ENCODE data around the gene PTGR3.

The PTGR3 gene

DNA sequence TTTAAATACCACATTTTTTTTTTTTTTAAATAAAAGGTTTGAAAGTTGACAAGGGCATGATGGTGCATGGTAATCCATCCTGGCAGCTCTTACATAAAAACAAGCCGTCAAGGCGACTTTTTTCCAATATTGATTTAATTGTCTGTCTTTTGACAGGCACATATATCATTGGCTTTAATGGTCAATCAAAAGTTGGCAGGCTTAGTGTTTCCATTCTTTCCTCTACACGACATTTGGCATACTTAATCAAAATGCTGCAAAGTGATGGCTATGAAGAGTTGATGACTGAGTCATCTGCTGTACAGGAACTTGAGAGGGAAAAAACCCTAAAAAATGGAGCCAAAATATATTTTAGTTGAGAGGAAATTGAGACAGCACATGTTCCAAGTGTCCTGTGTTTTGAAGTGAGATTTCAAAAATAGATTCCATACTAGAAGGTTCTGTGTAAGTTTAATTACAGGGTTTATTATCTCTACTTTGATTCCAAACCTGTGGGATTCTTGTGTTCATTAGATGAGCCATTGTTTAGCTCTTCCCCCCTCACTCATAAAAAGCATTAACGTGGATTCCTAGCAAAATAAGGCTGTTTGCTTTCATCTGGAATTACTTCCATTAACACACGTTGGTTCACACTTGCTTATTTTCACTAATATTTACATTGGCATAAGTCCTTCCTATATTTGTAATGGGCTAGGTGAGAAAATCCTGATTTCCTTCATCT lies 4.8 kb upstream of the PTGR3 start:
- peak; percentile 72 for DNase-seq

DNA sequence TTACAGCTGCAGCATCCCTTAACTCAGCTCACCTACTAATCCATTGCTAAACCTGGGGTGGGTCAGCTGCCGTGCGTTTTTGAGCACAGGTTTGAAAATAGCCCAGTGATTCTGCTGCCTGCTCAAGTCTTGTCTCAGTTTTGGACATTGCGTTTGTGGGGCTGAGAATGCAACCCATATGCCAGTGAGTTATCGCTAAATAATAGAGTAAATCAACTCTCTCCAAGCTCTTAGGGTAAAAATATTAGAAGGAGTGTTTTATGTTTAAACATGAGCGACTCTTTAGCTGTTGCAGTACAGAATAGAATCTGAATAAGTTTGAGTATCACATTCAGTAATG lies 3.8 kb upstream of the PTGR3 start:
- no peak for DNase-seq

DNA sequence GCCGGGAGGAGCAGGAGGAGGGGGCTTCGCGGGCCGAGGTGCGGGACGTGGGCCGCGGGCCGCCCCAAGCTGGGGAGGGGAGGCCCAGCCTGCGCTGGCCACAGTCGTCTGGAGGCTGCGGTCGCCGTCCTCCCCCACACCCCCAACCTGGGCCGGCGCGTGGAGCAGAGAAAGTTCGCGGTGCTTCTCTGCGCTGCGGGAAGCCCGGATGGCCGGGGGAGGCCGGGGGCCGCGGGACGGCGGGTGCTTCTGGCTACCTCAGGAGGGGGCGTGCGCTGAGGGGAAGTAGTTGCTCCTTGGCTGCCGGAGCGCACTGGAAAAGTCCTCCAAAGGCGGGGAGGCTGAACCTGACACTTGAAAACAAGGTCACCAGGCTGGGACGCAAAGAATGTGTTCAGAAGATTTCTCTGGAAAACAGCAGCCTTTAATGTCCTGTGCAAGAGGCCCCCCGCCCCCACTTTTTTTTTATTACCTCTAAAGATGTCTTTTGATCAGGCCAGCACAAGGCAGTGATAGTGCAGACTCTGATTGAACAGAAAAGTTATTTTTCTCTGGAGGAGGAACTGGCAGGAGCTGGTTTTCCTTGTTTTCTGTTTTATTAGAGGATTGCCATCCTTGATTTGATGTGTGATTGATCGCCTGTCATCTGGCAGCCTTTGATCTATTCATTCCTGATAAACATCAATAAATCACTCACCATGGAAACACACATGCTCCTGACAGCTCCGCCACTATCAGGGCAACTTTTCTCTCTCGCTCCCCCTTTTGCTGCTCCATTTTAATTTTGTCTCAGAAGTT lies 3.2 kb upstream of the PTGR3 start:
- no peak for DNase-seq

DNA sequence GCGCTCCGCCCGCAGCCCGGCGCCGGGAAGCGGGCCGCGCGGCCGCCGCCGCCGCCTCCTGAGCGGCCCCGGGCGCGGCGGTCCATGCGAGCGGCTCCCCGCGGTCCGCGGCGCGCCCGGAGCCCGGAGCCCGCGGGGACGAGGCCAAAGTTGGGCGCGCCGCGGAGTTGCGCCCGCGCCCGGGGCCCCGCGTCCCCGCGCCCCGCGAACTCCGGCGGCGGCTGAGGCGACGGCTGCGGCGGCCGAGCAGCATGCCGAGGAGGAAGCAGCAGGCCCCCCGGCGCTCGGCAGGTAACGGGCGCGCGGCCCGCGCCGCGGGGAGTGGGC lies 2.6 kb upstream of the PTGR3 start:
- no peak for DNase-seq

DNA sequence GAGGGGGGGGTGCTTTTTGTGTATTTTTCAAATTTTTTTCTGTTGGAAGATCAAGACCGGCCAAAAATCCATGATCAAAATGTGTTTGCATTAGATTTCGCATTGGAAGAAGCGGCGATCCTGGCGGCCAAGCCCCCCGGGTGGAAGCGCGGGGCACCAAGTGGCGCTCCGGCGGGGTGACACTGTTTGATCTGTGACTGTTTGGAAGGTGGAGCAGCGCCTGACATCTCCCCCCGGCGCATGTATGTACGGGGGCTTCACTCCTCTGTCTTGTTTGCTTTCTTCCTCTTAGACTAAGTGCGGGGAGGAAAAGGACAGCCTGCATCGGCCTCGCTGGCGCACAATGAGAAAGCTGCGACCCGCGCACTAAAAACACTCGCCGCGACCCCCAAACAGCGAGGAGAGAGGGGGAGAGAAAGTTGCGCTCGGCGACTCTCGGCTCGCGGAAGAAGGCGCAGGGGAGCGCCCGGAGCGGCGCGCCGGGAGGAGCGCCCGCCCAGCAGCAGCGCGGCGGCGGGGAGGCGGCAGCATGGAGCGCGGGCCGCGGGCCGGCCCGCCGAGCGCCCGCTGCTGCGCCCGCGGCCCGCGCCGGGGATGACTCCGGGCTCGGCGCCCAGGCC lies 2.2 kb upstream of the PTGR3 start:
- no peak for DNase-seq

DNA sequence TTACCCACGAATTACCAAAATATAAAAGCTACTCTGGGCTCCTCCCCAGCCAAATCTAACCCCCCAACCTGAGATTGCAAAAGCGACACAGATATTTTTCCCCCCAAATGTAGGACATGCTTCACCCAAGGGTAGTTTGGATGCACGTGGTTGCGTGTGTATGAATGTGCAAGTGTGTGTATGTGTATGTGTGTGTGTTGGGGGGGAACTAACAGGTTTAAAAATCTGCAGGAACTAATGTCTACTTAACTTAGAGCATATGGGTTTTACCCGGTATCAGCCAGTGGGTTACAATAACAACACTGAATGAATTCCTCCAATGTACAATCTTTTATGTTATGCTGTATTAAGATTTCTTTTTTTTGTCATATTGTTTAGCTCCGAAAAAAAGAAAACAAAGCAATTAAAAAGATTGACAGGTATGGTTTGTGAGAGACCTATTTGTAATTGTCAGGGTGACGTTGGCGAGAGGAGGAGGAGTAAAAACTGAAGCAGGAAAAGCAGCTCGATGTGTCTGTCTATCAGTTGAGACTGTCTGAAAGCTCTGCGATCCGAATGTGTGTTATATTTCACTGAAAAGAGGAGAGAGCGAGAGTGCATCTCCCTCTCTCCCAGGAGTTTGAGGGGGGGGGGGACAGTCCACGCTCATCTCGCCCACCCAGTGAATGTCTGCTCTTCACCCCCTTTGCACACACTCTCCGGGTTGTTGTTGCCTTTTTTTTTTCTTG lies 1.5 kb upstream of the PTGR3 start, which contains the start of gene TSHZ1:
Gene TSHZ1 (plus strand): TSS at position 524 of the 728 bp plus-strand sequence. CDS start 1,080 bp downstream, outside the sequence.
- DNase-seq: peak; percentile 81

DNA sequence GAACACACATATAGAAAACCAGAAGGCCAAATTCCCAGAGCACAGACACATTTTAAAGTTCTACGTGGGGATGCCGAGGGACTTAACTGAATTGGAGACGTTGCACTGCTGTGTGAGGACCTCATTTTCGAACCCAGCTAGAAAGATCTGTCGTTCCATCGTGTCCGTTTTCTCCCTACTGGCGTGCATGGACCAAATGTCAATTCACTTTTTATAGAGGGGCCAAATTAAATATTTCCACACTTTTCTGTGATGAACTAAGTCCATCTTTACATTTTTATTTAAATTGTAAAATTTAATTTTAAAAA lies 966 bp upstream of the PTGR3 start:
- no peak for DNase-seq

DNA sequence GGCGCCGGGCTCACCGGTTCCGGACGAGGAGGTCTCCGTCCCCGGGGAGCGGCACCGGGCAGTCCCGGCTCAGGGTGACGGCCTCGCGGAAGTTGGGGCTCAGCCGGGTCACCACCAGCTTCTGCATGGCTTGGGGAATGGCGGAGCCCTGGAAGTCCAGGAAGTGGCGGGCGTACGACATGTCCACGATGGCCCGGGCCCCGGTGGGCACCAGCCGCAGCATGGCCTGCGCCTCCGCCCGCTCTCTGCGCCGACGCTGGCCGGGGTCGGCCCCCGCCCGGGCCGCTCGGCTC lies 157 bp downstream of the PTGR3 start:
- no peak for DNase-seq

DNA sequence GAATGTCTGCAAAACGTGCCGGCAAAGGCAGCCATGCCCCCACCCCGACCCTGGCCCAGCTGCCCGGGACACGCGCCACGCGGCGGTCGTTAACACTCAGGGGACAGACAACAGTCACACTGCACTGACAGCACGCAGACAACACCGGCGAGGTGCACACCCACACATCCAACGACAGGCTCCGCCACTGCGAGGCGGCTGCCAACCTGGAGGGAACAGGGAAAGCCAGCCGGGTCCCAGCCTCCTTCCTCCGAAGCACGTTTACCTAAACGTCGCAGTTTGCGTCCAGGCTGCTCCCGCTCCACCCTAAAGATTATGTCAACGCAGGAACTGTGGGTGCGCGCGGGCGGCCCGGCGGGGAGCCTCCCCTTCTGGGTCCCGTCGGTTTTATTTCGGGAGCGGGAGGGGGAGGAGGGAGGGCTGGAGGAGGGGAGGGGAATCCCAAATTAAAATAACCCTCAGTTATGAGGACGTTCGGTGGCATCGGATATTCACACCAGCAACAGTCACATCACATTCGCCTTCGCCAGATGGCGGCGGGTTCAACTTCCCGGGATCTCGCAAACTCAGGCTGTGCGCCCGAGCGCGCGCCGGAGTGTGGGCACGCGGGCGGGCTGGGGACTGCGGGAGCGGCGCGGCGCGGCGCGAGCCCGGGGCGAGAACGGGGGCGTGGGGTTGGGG lies 644 bp downstream of the PTGR3 start:
- no peak for DNase-seq

DNA sequence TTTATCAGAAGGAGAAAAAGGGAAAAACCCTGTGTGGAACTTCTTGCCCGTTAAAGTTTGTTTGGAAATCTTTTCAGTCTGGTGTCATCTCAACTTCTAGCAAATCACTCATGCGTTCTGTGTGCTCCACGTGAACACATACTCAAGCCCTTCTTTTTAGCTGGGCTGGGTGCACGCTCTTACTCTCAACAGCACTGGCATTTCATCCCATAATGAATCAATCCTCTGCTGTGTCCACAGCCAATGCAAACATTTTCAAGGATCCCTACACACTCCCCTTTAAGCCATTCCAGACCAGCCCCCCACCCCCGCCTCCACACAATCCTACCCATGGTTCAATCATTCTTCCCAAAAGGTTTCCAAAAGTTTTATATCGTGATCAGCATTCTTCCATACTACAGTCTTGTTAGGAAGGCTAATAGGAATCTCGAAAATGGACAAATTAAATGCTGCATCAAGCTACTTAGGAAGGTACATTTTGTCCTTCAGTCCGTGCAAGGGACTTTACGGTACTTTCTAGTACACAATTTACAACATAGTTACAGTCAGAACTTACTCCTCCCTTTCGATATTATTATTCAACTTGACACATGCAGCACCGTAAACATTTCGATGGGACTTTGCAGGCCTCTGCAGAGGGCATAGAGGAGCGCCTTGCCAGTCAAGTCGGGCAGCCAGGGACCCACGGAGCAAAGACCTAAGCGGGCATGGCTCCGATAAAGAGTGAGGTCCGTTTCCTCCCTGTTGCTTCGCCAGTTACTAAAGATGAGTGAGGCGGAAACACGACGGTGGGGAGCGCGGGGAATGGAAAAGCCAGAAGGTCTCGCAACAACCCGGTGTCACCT lies 1.4 kb downstream of the PTGR3 start:
- DNase-seq: no peak

DNA sequence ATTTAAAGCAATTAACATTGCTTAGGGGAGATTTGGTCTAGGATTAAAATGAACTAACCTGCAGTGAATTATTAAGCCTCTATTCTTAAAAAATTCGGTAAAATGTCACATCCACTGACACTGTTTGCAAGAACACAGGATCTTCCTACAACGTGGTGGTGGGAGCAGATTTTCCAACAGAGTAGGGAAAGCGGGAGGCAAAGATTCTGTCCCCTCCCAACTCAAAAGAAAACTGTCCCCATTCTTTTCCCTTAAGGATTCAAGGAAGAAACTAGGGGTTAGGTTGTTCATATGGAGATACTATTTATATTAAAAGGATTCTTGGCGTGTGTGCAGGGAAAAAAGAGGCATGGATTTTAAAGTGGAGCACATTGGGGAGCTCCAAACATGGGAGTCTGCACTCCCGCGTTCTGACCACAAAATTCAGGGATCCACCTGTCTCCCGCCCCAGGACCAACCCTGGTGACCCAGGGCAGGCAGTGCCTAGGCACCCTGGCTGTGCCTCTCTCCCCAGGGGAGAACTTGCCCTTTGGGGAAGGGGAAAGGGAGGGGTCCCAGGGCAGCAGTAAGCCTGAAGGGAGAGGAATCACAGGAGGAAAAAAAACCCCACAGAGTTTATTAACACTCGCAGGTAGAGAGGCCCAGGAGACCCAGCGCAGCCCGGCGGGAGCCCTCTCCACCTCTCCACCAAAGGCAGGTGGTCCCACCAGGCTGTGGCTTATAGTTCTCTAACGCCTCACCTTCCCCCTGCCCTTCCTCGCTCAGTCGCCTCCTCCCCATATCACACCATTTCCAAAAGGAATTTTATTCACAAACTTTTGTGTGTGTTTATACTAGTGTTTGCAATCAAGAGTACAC lies 2.3 kb downstream of the PTGR3 start:
- no peak for DNase-seq

DNA sequence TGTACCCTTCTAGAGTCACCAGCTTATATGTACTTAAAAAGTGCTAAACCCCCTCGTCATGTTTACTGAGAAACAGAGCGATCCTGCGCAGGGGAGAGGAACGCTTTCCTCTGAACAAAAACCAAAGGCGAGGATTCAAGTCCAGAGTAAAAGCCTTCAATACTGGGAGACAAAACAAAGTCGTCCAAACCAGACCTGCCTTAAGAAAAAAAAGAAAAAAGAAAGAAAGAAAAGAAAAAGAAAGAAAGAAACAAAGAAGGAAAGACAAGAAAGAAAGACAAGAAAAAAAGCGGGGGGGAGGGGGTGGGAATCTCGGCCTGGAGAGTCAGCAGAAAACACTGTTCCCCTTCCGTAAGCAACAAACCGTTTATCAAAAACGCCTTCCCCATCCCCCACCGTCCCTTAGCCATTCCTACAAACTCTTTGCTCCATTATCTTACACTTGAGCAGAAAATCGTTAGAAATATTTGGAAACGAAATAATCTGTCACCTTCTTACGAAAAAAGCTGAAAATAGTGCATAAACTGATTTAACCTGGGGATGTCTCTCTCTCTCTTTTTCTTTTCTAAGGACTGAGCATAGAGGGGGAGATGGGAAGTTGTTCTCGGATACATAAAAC lies 3.3 kb downstream of the PTGR3 start:
- no peak for DNase-seq

DNA sequence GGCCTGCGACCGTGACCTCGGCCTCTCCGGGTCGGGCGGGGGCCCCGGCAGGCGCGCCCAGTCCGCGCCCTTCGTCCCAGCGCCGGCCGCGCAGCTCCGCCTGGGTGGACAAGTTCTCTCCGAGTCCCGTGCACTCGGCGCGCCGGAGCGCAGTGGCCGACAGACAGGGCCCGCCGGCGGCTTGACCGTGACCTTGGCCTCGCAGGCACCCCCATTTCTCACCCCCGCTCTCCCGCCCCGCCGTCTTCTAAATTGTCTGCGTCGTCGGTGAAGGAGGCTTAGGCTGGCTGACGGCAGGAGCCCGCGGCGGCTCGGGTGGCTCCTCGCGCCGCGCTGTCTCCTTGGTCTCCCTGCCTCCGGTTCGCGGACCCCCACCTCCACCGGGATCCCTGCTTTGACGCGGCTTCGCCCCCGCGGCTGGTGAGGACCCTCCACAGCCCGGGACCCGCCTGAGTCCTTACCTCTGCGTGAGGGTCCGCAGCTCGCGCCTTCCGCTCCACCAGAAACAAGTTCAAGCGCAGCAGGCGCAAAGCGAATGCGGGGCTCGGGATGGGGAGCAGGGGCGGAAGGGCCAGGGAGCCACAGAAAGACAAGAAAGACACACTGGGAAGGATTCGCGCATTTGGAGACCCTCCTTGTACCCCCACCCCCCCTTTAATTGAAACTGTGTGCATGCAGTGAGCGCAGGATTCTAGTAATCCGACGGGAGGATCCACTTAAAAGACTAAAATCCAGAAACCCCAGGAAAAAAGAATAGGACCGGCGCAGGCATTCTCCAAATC lies 4.0 kb downstream of the PTGR3 start:
- no peak for DNase-seq

DNA sequence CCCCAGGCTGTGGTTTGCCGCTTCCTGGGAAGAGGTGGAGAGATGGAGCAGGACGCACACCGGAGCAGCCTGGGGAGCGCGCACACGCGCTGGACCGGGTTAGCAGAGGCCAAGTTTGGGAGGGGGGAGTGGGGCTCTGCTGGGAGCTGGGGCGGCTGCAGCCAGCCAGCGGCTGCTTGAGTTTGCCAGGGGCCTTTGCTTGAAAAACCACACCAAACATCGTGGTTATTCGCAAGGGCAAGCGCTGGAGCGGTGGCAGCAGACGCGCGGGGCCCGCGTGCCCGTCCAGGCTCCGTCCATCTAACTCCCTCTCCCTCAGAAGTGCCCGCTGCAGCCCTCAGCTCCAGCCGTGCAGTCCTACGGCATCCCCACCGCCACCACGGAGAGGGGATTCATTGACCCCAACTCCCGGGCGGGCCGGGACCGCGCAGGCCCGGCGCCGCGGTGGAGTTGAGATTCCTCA lies 4.6 kb downstream of the PTGR3 start:
- DNase-seq: no peak

DNA sequence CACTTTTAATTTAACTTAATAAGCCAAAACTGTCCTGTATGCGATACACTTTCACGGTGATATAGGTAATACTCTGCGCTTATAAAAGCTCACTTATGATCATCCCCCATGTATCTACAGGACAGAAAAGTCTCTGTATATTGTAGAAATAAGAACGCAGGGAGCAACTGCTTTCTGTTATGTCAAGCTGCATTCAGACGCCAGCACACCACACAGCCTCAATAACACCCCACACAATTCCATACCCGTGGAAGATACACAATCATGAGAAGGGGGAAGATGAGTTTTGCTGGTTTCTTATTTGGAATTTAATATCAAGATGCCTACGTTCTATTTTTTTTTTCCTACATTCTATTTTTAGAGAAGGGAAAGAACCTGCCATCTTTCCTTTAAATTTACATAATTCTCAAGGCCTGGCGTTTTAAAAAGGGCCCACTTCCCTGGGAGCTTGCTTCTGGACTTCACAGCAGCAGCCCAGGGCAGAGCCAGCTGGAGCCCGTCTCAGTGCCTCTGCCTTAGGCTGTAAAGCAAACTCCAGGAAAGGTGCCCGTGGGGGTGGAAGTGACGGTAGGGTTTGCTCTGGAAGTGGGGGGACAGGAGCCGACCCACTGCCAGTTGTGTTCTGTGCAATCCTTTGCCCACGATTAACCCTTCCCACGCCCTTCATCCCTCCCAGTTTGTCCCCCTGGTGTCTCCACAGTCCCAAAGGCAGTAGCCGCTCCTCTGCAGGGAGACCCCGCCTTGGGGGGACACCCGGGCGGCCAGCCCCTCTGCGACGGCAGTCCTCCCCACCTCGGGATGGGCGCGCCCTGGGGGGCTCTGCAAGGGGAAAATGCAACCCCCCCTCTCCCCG lies 5.3 kb downstream of the PTGR3 start:
- DNase-seq: no peak

DNA sequence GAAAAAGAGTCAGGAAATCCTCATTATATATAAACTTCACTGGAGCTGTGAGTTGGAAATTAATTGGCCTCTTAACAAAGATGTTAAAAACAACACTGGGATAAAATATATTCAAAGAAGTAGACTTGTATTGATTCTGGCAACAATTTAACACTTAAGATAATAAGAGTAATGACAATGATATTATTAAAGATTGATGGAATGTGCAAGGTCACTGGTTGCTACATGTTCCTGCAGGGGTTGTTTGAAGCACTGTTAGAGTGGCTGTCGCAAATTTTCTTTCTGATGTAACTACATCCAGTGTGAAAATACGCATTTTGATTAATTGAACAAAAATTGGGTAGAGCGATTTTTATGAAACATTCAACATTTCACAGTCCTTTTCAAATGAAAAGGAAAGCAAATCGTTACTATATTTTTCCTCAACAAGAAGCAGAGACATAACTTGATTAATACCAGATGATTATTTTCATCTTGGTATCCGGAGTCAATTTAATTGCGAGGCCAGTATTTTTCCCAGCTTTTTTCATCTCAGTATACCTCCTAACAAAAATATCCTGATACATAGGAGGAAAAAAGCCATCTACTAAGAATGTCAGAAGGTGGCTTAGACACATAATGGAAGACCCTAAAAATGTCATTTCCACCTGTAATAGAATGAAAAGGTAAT lies 6.1 kb downstream of the PTGR3 start:
- no peak for DNase-seq

DNA sequence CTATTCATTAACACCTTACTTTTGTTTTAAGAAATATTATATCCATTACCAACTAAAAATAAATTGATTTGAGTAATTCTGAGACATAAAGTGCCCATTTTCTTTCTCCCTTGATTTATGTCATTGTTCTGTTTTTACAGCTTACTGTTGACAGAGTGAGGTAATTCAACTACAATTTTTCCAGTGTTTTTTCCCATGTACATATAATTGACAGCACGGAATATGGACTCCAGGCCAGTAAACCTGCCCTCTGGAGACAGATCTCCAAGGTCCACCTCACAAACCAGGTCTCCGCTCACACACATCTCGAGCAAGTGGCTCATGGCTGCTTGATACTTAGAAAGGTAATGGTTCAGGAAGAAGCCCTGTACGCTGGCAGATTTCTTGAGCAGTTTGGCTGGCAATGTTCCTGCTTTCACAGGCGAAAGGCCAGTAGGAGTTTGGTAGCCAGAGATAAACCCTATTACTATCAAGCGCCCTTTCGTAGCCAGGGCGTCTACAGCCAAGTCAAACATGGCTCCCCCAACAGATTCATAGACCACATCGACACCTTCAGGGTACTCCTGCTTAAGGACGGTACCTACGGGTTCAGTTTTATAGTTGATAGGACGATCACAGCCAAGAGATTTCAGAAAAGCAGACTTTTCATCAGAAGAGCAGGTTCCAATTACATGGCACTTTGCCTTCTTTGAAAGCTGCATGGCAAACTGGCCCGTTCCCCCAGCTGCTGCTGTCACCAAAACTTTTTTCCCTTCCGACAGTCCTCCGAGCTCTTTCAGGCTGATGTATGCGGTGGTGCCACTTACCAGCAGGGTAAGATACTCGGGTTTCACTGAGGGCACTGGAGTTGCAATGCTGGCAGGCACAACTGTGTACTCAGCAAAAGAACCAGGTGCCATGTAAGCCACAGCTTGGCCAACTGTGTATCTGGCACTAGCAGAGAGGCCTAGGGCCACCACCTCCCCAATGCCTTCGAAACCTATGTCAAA lies 7.4 kb downstream of the PTGR3 start:
- DNase-seq: no peak
